Stimulated activated CD4-positive, alpha-beta T cell treated with anti-CD3 and anti-CD28 coated beads, TNF-alpha, amount 100 ng/mL, for 1 hour (primary cell): Measurements from ENCODE around the gene ZNF521.

ENCODE experiments used
- DNase-seq, 3 donors: peaks; one replicate each; pipeline ENCODE4 v3.0.0-alpha.2; 2020; ENCODE audit warnings: low read depth in 3 of 3, low spot score in 1 of 3

The ZNF521 gene

DNA sequence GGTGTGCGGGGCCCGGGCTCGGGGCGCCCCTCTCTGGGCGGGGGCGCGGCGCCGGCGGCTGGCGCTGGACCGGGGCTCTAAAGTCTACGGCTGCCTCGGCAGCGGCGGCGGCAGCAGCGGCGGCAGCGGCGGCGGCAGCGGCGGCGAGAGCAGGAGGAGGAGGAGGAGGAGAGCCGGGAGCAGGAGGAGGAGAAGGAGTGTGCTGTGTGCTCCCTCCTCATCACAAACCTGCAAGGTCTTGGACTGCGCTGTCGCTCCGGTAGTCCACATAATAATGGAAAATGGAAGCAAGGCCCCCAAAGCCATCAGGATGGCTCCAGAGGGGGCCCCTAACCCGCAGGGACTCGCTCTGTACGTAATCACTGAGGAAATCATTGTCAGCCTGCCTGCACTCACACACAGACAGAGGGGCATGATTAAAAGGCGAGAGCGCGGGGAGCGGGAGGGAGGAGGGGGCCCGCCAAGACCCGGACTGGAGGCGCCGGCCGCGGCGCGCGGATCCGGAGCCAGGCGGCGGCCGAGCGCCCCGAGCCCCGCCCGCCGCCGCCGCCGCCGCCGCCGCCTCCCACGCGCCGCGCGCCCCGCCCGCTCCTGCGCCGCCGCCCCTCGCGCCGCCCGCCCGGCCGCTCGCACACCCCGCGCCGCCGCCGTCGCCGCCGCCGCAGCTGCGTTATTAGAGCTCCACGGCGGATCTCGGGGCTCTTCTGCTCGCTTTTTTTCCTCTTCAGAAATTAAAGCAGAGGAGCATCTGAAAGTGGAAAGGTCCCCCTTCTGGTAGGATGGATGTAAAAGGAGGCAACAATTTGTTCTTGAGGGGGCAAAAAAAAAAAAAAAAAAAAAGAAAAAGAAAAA is at the start of gene ZNF521:
Gene ZNF521 (minus strand): TSS at position 390 of the 852 bp plus-strand sequence. CDS start 1,220 bp downstream, outside the sequence.
- no peak for DNase-seq

DNA sequence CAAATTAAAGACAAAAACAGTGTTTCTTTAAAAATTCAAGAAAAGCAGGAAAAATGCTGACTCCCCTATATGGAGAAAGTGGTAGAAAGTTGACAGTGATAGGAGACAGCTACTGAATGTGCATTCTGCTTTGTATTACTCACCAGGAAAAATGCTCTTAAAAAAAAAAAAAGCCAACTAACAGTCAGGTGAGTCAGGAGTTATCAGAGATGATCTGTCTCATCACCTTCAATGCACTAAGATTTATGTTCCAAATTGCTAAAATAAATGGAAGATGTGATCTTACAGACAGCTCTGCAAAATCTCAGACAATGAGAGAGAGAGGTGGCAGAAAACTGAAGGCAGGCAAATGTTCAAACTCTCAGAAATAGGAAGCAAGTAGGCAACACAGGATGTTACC is 47.6 kb upstream of the ZNF521 start:
- no peak for DNase-seq

DNA sequence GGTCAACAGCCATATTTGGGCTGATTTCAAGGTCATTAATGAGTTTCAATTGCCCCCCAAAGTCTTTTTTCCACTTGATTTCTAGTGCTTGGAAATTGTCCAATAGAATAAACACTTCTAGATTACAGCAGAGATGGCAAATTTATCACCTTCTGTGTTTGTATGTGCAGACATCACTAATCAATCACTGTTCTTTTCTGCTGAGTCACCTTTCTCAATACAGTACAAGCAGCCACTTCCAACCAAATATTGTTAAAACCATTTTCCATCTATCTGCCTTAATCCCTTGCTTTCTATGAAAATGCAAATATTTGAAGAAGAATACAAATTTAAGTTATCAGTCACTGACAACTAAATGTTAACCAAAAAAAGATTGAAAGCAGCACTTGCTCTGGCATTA is 40.2 kb upstream of the ZNF521 start:
- DNase-seq: no peak

DNA sequence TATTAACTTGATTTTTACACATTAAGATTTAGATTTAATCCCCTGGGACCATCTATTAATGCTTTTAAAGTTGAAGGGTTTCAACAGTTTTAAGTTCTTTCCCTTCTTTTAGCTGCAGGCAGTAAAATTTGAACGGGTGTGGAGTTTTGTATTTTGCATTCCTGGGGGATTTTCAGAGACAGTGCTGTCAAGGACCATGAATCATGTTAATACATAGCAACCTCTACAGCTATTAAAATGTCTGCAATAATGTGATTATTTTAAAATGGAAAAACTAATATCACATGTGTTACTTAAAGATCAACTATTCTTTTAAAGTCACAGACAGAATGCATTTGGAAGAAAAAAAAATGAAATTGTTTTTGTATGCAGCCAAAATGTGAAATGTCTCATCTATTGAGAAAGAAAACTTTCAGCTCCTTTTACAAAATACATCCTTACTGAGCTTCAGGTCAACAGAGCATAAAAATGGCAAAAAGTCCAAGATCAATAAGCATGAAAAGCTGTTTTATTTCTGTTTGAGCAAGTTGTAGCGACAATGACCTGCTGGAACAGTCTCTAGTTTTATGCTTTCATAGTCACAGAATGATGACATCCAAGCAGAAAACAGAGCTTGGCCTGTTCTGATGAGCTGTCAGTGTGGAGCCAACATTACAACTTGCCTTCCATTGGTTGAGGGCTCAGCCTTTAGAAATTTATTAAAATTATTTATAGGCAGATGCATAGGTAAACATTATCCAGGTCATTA is 21.6 kb upstream of the ZNF521 start:
- no peak for DNase-seq

DNA sequence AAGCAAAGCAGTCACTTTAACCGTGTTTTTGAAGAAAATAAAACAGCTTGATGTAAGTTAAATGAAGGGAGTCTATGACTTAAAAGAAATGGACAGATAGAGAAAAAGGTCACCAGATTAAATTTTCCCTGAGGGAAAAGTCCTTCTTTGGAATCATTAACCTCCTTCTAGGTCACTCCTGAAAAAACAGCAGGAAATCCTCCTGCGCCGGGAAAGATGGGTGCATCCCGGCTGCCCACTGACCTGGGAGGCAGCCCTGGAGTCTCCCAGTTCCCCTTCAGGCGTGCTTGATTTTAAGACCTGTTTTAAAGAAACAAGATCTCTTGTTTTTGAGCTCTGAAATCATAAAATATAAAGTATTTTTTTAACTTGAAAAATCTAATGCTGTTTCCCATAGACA is 18.4 kb upstream of the ZNF521 start:
- no peak for DNase-seq

DNA sequence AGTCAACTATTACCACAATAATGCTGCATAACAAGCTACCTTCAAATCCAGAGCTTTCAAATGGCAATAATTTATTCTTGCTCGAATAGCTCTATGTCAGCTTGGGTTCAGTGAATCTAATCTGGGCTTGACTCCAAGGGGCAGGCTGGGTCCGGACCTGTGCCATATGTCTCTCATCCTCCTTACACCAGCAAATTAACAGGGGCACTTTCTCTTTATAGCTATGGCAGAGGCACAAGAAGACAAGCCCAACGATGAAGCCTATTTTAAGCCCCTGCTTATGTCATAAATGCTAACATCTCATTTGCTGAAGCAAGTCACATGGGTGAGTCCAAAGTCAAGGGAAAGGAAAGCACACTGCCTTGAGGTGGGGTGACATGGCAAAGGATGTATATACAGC is 13.3 kb upstream of the ZNF521 start:
- DNase-seq: no peak

DNA sequence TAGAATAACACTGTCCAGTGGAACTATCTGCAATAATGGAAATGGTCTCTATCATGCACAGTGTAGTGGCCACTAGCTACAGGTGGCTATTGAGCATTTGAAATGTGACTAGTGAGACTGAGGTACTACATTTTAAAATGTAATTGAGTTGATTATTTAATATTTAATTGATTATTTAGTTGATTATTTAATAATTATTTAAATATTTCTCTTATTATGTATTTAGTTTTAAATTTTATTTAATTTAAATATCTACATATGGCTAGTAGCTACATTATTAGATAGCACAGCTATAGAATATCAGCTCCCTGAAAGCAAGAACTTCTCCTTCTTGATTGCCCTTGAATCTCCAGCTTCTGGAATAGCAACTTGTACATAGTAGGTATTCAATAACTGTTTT is 12.8 kb upstream of the ZNF521 start:
- no peak for DNase-seq

DNA sequence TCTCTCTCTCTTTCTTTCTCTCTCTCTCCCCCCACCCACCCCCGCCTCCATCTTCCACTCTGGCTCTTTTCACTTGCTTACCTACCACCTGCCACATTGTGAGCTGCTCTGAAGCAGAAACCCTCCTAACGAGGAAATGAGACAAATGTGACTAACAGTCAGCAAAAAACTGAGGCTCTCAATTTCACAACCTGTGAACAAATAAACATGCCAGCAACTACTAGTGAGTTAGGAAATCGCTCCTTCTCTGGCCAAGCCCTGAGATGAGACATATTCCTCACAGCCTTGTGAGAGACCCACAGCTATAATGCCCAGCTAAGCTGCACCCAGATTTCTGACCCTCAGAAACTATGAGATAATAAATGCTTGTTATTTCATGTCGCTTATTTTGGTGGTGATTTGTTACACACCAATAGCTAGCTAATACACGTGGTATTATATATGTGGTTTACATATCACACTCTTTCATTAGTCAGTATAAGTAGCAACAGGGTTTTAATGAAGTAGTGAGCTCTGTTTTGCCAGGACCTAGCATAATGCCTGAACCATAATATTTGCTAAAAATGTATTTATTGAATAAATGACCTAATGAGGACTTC is 8.4 kb upstream of the ZNF521 start:
- DNase-seq: no peak

DNA sequence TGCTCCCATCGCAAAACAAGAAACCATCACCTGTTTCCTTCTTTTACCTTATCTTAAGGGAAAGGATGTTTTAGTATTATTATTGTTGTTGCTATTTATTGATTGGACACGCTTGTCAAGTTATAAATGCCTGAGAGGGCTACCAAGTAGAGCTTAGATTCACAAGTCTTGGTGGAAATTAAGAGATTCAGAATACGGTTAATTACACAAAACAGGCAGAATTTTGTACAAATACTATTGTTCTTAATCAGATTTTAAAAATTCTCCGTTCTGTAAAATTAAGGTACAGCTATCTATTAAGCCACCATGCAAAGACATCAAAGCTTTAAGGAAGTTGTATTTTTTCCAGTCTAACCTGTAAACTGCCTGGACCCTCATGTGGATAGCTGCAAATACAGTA is 1.1 kb upstream of the ZNF521 start:
- DNase-seq: no peak

DNA sequence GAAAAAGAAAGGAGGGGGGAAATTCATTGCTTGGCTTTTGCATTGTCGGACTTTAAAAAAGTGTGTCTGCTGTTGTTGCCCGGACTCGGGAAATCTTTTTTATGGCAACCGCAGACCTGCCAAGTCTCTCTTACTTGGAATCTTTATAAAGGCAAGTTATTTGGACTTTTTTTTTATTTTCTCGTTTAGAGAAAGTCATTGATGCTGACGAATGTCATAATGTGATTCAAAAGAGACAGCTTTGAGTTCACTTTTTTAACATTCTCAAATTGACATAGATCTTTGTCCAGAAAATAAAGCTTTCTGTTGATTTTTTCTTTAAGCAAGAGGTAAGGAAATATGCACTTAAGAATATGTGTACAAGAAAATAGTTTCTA is 651 bp upstream of the ZNF521 start:
- DNase-seq: no peak

DNA sequence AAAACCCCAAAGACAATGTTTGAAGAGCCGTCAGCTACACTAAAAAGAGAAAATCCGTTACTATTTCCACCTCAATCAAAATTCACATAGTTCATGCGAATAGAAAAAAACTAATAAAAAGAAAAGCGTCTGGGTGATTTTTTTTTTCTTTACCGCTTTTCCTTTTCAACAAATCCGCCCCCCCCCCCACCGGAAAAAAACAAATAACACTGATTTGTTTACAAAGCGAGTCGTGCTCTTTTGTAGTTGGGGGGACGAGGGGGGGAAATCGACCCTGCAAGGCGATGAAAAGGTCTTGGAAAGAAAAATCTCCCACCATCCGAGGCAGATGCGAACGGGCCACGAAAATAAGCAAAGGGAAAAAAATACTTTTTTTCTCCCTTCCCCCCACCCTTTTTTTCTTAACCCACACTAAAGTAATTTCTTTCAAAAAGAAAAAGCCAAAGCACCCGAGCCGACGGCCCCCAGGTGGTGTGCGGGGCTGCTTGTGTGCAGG is 638 bp downstream of the ZNF521 start:
- no peak for DNase-seq

DNA sequence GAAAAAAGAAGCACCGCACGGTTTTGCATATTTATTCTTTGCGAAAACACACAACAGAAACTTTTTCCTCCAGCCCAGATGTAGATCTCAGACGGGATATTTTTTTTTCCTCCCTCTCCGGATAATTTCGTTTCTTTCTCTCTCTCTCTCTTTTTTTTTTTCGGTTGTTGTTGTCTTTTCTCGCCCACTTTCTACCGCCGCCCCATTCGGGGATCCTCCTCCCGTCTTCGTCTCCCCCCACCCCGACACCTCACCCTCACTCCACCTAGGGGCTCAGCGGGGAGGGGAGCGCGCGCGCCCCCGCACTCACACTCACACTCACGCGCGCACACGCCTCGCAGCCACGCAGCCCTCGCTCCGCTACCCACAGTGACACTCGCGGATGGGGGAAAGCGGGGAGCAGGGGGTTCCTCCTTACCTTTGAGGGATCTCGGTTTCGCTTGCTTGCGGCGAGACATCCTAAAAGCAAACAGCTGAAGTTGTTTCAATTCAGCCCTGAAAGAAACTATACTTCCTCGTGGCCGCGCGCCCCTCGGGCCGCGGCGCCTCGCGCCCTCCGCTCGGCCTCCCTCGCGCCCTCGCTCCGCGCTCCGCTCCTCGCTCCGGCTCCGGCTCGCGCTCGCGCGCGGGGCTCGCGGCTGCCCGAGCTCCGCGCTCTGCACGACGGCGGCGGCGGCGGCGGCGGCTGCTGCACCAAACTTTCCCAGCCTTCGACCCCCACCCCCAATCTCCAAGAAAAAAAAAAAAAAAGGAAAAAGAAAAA is 1.3 kb downstream of the ZNF521 start:
- no peak for DNase-seq

DNA sequence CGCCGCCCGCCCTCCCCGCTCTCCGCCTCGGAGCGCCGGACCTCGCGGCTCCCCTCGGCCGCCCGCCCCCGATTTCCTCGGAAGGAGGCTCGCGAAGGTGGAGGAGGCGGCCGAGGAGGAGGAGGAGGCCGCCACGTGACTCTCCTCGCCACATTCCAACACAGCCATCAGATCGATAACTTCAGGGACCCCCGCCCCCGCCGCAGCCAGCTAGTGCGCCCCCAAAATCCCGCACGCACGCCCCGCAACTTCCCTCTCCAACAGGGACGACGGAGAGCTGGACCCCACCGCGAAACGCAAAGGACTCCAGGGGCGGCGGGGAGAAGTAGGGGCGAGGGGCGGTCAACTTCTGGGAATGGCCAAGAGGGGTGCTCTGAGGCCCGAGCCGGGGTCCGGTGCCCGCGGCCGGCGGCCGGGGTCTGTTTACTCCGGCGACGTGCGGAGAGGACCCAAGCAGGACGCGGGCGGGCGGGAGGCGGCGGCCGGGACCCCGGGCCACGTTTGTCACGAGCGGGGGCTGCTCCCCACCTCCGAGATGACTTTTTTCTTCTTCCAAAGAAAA is 2.0 kb downstream of the ZNF521 start:
- DNase-seq: no peak

DNA sequence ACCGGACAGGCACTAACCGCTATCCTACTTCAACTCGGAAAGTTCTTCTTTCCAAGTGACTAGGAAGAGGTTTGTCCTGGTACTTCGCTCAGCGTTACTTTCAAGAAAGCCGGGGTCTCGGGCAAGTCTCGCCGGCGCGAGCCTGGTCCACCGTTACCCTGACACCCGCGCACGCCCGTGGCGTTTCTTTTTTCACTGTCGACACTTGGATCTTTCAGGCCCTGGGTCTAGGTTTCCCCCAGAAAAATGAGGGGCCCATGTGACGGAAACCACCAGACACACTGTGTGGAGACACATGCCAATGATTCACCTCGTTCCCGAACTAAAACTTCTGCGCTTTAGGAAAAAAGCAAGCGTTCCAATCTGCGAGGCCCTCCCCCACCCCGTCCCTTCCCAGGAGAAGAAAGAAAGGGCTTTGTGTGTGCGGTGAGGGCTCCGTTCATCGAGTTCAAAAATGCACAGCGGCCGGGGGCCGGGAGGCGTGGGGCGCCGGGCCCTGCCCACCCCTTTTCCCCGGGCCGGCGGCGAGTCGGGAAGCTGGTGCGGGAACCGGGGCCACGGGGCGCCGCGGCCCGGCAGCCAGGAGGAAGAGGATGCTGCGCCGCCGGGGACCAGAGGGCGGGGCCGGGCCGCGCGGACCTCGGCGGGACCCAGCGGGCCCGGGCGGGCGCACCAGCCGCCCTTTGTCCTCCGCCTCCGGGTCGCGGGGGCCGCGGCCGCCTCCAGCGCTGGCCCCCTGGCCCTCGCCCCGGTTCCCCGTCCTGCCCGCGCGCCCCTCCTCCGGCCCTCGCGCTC is 2.6 kb downstream of the ZNF521 start:
- no peak for DNase-seq

DNA sequence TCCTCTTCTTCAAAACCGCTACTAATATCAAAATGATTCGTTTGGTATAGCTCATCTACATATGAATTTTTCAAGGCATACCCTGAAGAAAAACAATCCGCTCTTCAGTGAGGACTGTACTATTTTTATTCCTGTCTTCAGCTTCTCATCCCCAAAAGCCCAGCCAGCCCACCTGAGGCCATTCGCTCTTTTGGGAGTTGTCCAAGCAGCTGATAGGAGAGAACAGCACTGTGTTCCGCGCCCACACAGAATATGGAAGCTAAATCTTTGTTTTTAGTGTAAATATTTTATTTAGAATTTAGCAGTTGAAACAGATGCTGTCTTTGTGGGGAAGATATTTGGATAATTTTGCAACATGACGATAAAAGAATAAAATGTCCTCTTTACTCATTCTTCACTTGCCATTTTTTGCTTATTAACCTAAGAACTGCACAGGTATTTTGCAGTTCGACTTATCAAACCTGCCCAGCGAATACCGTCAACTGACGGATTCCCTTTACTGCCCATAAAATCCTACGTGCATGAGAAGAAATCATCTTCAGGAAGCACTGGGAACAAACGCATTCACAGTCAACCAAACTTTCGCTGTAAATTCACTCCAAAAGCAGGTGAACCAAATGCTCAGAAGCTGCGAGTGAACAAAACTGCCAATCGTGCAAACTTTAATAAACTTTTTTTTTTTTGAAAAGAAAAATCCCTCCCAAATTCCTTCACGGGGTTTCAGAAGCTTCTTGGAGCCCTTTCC is 3.4 kb downstream of the ZNF521 start:
- DNase-seq: no peak

DNA sequence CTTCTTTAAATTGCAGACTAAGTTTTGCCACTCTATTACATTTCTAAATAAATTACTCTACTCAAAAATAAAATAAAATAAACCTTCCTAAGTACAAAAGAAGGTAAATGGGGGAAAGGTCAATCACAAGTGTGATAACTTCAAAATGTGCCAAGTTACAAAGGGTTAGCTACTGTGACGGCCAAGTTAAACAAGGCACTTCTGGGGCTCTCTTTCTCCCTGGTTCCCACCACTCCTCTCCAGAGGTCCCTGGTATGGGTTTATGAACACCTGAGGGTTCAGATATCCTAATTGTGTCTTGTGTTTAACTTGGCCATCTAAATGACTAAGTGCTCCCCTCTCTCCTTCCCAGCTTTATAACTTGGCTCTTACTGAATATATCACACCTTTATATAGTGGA is 5.4 kb downstream of the ZNF521 start:
- DNase-seq: no peak

DNA sequence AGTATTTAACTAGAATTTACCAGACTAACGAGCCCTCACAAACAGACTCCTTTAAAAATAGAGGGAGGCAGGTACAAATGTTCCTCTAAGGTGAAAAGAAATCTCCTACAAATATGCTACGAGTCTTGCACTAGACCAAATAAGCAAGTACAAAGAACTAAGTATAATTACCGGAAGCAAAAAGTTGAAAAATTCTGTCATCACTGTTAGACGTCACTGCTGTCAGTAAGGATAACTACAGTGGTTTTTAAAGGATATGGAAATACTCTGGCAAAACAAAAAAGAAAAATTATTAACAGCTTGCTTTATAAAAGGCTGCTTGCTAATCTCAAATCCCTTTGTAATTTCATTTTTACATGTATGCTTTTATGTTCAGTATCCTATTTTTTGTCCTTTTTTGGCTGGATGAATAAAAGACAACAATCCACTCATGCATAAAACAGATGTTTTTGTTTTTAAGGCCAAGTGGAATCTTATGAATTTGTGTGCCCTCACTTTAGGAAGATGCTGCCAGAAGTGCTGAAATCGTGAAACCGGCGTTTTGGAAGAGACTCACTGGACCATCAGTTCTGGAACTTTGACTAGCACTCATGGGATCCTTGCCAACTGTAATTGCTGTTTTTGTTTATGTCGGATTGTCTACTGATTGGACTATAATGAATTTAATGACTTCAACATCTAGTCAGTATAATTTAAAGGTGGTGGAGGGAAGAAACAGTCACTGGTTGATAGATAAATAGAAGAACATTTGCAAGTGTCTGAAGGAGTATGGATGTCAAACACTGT is 6.7 kb downstream of the ZNF521 start:
- no peak for DNase-seq

DNA sequence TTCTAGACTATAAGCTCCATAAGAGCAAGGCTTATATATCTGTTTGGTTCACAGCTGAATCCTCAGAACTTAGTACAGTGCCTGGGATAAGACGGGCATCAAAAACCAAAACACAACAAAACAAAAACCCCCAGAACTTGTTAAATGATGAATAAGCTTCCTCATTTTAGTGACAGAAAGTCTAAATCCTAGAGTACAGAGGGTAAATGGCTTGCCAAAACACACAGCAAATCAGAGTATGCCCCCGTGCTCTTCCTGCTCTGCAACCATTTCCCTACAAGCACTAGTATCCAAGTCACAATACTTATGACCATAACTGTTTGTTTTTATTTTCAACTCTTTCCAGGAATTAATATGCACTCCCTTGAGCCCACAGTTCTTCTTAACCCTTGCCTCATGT is 10.1 kb downstream of the ZNF521 start:
- no peak for DNase-seq

DNA sequence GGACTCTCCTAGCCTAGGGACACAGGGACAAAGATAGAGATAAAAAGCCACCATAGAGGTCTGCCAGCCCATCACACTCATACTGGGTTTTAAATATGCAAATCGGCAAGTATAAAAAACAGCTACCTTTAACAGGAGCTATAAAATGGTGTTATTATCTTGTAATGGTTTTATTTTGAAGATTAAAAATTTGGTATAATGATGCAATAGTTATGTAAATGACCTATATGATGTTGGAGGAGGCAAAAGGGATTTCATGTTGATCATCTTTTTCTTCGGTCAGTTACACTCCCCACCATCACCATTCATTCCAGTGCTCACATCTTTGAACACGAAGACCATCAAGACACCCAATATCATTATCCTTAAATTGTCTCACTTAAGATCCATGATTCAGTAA is 11.2 kb downstream of the ZNF521 start:
- no peak for DNase-seq
